DLD1 (cell line): ENCODE results near the gene PAN2.
"Not testable (repeated sequence)": the region's sequence is repeated elsewhere in the genome, so short reads cannot be mapped to it uniquely, and the experiment has no call there.

Experiments
- in situ Hi-C: cut with HindIII; loops from 2 replicates; pipeline ENCODE4 v1.10.0; 2017; ENCODE audit warnings: low sequenced_read_pairs

The PAN2 gene

DNA sequence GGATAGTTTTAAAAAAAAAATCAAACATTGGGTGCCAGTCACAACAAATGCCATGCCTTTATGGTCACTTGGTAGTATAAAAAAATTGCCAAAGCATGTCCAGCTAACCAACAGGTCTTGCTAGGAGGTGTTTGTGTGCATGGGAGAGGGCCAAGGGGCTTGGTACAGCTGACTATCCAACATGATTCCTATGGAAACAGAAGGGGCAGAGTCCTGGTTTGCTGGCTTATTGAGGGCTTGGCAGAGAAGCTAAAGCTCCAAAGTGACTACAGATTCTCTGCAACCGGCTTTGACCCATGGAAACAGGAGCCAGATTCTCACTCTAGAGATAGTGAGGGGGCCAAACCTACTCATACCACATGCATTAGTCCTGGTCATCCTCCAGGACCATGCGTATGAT lies 61.3 kb downstream of the PAN2 start:
- in situ Hi-C loops, result not testable (repeated sequence)

DNA sequence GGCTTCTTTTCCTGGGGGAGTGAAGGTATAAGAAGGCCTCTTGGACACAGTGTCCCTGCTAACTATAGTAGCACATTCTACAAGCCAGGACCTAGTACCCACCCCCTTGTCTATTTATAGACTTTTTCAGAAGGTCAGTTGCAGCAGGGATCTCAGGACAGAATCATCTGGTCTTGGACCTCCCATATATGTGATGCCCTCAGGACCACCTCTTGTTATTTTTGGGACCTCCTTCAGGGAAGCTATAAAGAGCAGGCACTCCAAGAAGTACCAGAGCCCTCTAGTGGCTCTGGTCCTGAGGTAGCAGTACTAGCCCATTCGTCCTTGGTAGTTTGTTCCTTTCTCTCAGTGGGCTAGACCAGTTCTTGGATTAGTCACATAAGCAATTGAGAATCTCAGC lies 62.8 kb downstream of the PAN2 start:
- in situ Hi-C loops, result no loop called here

DNA sequence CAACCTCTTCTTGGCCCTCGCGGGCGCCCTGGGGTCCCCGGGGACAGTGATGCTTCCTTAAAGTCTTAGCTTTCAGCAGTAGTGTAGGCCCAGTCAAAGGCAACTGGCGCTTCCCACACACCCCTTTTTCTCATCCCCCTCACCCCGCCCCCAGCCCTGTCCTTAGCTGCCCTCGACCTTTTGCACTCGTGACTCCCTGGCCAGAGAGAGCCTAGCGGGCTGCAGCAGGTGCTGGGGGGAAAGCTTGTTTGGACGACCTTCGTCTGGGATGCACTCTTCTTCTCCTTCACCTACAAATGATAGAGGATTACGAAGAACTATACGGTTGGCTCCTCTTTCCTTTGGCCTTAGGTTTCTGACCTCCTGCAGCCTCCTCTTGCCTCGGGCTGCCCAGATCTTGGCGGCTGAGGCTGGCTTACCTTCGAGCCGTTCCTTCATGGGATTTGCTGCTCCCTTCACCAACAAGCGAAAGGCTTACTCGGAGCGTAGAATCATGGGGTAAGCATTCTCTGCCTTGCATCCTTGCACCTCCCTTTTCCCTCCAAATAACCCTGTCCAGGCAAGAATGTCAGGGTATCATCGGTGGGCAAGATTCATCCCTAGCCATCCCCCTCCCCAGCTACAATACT lies 66.2 kb downstream of the PAN2 start:
- in situ Hi-C loops, result no loop called here

DNA sequence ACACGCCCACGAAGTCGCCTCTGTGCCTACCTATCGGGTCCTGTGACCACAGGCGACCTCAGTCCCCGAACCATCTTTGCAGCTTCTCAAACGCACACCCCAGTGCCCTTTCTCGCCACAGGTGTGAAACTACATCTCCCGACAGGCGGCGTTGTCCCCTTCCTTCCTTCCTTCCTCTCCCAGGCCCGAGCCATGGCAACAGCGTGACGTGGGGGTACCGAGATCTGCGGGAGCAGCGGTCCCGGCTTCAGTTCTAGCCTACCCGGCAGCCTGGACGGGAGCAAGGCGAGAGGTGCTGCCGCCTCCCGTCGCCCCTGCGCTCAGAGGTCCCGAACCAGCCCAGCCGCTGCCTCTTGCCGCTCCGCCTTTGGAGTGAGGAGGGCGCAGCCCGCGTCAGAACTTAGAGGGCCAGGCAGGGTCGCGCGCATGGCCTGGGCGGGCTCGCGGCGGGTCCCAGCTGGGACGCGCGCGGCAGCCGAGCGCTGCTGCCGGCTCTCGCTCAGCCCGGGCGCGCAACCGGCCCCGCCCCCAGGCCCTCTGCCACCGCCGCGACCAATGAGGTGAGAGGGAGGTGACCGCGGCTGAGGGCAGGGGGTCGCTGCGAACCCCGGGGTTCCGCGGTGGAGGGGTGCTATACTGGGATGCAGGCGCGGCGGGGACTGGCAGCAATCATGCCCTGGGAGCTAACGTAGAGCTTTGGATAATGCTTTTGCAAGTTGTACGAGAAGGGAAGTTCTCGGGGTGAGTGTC lies 66.9 kb downstream of the PAN2 start, which contains the start of gene COQ10A:
TSS of gene COQ10A (plus strand) at position 250 of the 750 bp plus-strand sequence. CDS start at position 427, 177 bp downstream.
- in situ Hi-C loops, result no loop called here
